ENCODE results near the gene CD274.
"Not testable (repeated sequence)": the region's sequence is repeated elsewhere in the genome, so short reads cannot be mapped to it uniquely, and the experiment has no call there.

CD274 gene

DNA sequence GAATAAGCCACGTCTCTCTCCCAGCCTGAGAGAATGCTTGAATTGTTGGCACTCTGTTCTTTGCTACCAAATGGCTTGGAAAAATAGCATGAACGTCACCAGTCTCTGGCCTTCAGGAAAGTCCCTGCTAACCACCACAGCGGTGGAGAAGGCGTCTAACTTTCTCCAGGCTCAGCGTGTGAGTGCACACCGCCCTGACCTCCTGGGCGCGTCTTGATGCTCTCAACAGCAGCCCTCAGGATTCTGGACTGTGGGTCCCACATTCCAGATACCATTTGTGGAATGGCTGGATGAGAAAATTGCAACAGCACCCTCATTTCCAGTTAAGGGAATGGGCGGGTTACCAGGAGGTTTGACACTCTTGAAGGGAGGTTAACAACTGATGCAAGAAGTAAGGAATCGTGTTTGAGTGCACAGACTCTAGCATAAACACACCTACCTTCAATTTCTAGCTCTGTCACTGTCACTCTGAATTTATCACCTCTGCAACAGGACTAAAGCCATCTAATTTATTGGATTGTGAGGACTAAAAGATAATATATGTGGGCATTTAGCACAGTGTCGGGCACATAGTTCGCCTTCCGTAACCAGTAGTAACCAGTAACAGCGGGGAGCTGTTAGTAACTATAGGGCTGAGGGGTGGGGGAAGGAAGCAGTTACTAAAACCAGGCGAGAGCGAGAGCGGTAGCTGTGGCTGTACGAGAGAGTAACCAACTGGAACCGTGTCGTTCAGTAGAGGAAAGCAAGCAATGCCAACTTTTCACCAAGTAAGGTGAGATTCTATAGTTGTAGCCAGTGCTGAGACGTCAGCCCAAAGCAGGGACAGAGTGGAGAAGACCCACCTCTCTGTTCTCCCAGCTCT, 11.8 kb upstream of the CD274 start:
- DNase-seq (ENCODE audit: low spot score) = no peak

GRCh38 chr9:5440426-5440825, 9.9 kb upstream of the CD274 start:
- DNase-seq (ENCODE audit: low spot score) = no peak

GRCh38 chr9:5441043-5441442, 9.3 kb upstream of the CD274 start:
- DNase-seq (ENCODE audit: low spot score) = no peak

DNA sequence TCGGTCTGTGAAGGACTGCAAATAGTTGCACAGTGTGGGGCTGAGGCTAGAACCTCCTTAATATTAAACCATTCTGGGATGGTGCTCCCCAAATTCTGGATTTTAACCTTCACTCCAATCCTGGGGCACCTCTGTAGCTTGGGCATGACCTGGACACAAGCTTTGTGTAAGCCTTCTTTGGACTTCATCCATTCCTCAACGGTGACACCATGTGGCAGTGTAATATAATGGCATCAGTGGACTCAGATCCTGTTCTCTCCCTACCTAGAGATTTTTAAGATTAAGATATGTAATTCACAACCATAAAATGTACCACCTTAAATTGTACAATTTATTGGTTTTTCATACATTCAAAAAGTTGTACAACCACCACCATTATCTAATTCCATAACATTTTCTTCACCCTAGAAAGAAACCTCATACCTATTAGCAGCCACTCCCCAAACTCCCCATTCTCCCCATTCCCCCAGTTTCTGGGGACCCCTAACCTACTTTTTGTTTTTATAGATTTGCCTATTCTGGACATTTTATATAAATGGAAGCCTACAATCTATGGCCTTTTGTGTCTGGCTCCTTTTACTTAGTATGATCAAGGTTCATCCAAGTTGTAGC, 7.8 kb upstream of the CD274 start:
- peak; percentile 68 for DNase-seq (ENCODE audit: low spot score)

DNA sequence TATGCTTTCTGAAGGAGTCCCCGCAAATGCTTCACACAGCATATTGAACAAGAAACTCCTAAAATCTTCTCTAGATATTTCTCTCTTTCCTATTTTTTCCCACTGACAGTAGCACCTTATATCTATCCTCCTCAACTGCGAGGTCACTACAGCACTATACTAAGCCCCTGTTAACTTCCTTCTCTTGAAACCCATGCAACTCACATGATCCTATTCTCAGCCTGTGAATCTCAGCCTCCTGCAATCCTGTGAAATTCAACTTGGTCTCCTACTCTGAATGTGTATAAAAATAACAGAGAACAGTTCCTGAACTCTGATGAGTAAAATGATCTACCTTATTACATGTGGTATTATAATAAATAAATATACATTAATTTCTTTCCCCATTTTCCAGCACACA, 6.5 kb upstream of the CD274 start:
- no peak for DNase-seq (ENCODE audit: low spot score)

DNA sequence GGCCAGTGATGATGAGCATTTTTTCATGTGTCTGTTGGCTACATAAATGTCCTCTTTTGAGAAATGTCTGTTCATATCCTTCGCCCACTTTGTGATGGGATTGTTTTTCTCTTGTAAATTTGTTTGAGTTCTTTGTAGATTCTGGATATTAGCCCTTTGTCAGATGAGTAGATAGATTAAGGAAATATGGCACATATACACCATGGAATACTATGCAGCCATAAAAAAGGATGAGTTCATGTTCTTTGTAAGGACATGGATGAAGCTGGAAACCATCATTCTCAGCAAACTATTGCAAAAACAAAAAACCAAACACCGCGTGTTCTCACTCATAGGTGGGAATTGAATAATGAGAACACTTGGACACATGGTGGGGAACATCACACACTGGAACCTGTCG, 5.2 kb upstream of the CD274 start:
- not testable (repeated sequence) for DNase-seq (ENCODE audit: low spot score)

DNA sequence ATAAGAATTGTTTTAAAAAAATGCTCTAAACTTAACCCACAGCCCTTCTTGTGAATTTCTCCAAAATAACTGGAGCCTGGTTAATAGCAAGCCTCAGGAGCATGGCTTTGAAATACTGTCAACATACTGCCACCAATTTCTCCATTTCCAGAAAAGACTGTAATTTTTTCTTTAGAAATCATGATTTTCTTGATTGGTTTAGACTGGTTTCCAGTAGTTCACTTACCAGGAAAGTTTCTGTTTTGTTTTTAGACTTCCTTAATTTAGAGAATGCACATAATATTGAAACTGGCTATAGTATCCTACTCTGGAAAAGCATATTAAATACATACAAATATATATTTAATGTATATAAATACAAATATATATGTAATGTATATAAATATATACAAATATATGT, 4.5 kb upstream of the CD274 start:
- no peak for DNase-seq (ENCODE audit: low spot score)

DNA sequence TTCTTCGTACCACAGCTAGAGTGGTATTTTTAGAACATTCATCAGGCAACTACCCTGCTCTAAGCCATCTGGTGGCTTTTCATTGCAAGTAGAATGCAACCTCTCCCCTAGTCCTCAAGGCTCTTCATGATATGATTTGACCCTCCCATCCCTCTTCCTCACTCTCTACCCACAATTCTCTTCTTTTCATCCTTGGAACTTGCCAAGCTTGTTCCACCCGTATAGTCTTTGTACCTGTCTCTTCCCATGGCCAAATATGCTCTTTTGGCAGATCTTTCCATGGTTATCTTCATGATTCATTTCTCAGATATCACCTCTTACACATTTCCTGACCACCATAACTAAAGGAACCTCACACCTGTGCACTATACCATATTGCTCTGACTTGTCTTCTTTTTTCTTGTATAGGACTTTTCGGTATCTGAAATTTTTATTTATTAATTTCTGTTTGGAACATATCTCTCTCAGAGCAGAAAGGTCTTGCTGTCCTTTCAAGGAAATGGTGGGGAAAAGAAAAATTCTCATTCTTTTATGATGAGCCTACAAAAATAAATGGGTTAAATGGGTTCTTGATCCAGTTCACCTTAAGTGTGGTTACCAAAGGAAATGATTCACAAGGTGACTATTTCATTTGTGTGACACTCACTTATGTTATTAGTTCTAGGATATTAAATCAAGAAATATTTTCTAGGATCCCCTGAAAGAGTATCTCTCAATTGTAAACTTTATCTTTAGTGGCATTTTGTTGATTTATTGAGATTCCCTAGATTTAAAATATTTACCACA, 3.7 kb upstream of the CD274 start:
- no peak for DNase-seq (ENCODE audit: low spot score)

GRCh38 chr9:5447337-5447736, 3.0 kb upstream of the CD274 start:
- no peak for DNase-seq (ENCODE audit: low spot score)

- DNase-seq (ENCODE audit: low spot score) = no peak
Observed at GRCh38 chr9:5448016-5448415, 2.3 kb upstream of the CD274 start.

- DNase-seq (ENCODE audit: low spot score) = no peak
Observed at GRCh38 chr9:5448461-5449435, 1.6 kb upstream of the CD274 start.

GRCh38 chr9:5449521-5450358, 602 bp upstream of the CD274 start:
- DNase-seq (ENCODE audit: low spot score) = no peak

- DNase-seq (ENCODE audit: low spot score) = no peak
Observed at GRCh38 chr9:5452286-5452609, 1.9 kb downstream of the CD274 start.

DNA sequence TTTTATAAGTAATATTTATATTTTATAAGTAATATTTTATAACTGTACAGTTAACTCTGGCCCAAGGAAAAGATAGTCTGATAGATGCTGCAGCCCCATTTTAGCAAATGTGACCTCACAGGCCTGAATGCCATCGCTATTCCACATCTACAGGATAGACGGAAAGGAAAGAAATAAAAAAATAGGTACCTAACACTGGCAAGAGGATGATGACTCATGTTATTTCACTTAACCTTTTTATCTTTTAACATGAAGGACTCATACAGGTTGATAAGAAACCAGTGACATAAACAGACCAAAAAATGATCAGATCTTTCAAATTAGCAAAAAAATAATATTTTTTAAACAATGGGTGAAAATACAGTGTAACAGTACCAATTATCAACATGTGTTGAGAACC, 2.7 kb downstream of the CD274 start:
- DNase-seq (ENCODE audit: low spot score) = no peak

DNA sequence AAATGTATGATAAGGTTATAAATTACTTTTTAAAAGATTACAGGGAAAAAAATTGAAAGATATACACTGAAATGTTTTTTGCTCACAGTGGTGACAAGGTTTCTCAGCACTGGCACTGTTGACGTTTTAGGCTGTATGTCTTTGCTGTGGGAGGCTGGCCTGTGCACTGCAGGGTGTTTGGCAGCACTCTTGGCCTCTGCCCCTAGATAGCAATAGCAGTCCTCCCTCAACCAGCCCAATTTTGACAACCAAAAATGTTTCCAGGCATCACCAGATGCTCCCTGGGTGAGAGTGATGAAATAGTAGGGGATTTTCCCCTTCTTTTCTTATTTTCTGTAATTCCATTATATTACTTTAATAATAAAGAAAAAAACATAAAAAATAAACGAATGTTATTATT, 3.3 kb downstream of the CD274 start:
- no peak for DNase-seq (ENCODE audit: low spot score)

DNA sequence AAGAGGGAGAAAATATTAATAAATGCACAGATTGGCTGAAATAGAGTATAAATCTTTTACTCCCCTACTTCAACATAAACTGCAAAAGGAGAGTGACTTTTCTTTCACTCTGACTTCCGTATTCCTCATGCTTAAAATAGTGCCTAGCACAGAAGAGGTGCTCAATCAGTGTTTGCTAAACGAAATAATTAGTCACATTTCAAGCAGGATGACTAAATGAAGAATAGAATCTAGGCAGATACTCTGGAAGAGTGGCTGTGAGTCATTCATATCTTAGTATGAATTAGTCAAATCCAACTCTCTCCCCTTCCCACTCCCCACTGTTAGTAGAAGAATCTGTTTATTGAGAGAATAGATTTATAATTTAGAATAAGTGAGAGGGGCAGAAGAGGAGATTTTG, 4.8 kb downstream of the CD274 start:
- no peak for DNase-seq (ENCODE audit: low spot score)

DNA sequence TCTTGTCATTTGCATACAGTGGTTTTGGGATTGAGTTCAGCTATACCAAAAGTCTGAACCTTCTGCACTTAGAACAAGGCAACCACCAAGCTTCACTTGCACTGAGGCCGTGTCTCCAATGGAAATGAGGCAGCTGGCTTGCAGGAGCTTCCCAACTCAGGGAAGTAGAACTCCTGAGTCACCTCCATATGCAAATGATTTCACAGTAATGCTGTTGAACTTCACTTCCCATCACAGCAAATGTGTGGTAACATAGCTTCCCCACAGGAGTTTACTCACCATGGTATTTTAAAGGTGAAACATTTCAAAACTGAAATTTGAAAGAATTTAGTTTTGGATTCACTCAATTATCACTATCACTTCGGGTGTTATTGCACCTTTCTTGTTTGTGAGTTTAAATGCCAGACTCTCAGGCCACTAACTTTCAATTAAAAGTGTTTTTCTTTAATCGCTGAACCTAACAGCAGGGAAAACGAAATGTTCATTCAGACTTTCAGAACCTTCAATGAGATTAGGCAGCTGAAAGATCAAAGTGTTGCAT, 9.0 kb downstream of the CD274 start:
- no peak for DNase-seq (ENCODE audit: low spot score)

- DNase-seq (ENCODE audit: low spot score) = no peak
Observed at GRCh38 chr9:5460157-5460556, 9.8 kb downstream of the CD274 start.

DNA sequence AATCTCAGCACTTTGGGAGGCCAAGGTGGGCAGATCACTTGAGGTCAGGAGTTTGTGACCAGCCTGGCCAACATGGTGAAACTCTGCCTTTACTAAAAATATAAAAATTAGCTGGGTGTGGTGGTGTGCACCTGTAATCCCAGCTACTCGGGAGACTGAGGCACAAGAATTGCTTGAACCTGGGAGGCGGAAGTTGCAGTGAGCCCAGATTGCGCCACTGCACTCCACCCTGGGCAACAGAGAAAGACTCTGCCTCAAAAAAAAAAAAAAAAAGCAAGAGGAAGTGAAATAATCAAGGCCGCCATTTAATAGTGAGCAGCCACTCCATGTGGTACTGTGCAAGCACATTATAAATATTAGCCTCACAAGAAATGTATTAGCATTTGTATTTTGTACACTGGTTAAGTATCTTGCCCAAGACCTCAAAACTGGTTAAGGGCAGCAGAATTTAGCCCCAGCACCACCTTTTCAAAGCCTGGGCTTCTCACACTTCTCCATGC, 14.5 kb downstream of the CD274 start:
- DNase-seq (ENCODE audit: low spot score) = not testable (repeated sequence)

DNA sequence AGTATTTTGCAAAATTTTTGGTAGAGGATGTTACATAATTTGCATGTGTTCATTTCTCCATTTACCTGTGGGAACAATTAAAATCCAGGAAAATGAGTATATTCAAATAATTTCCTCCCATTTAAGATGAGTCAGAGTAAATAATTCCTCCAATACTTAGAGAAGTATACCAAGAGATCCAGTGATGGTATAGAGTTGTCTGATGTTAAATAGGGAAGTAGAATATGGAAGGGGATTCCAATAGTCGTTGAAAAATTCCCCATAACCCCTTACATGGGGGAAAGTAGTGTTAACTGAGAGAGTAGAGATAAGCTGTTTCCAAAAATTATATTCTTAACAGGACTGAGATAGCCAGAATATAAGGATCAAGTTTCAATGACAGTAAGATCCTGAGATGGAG, 15.7 kb downstream of the CD274 start:
- no peak for DNase-seq (ENCODE audit: low spot score)

DNA sequence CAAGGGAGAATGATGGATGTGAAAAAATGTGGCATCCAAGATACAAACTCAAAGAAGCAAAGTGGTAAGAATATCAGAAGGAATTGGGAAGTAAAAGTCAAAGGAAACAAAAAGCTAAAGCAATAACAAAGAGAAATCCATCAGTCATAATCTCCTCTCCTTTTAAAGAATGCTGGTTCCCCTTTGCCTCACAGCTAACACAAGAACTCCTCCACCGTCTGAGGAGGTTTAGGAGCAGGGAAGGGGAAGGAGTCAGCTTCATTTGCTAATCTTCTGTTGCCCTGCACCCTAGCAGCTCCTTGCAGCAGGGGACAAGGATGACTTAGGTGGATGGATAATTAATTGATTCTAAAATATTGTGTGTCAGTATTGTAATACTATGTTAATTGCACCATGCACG, 16.4 kb downstream of the CD274 start:
- DNase-seq (ENCODE audit: low spot score) = no peak
